Stimulated activated CD4-positive, alpha-beta T cell treated with anti-CD3 and anti-CD28 coated beads, Interleukin-15, amount 100 ng/mL, for 24 hours (primary cell): Measurements from ENCODE around the gene POLR3B.
"Not testable (repeated sequence)": the region's sequence is repeated elsewhere in the genome, so short reads cannot be mapped to it uniquely, and the experiment has no call there.

Experiments used
- DNase-seq: peaks from one replicate; pipeline ENCODE4 v3.0.0-alpha.2; 2020

Gene POLR3B

GRCh38 chr12:106357549-106358395 is at the start of gene POLR3B:
TSS of gene POLR3B (plus strand) at chr12:106357748. CDS start at chr12:106357880, 132 bp downstream.
- DNase-seq = peak; percentile 97

GRCh38 chr12:106308121-106308520 is 49.4 kb upstream of the POLR3B start:
- DNase-seq = no peak

DNA sequence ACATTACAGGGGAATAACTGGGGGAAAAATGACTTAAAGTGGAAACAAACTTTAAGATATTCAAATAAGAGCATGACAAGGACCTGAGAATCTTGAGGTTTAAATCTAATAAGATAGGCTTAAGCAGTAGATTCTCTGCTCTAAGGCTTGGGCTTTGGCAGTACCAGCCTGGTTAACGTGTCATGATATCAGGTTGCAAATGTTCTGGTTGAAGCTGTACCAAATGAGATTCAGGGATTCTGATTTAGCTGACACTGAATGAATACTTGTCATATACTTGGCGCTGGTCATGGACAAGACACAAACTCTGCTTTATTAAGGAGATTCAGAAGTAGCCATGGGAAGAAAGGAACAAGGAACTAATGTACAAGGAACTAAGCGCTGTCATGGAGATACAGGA is 48.9 kb upstream of the POLR3B start:
- no peak for DNase-seq

- DNase-seq = no peak
These were observed 47.7 kb upstream of the POLR3B start for GRCh38 chr12:106309671-106310505.

DNA sequence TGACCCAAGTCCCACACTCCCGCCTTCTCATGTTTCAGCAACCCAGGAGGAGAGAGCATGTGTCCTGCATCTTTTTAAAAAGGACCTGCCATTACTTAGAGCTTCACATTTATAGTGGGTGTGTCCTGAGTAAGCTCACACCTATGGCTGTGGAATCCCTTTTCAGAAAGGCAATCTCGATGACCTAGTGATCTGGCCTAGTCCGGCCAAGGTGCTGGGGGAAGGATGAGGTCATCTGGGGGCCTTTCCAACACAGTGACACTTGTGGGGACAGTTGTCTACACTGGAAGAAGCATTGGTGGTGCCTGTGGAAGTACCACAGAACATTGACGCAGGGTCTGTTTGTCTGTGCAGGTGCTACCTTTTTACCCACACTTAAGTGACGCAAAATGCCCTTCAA is 46.9 kb upstream of the POLR3B start:
- no peak for DNase-seq

GRCh38 chr12:106311139-106311538 is 46.4 kb upstream of the POLR3B start:
- DNase-seq = no peak

GRCh38 chr12:106313413-106313812 is 44.1 kb upstream of the POLR3B start:
- not testable (repeated sequence) for DNase-seq

GRCh38 chr12:106315523-106315922 is 42.0 kb upstream of the POLR3B start:
- no peak for DNase-seq

DNA sequence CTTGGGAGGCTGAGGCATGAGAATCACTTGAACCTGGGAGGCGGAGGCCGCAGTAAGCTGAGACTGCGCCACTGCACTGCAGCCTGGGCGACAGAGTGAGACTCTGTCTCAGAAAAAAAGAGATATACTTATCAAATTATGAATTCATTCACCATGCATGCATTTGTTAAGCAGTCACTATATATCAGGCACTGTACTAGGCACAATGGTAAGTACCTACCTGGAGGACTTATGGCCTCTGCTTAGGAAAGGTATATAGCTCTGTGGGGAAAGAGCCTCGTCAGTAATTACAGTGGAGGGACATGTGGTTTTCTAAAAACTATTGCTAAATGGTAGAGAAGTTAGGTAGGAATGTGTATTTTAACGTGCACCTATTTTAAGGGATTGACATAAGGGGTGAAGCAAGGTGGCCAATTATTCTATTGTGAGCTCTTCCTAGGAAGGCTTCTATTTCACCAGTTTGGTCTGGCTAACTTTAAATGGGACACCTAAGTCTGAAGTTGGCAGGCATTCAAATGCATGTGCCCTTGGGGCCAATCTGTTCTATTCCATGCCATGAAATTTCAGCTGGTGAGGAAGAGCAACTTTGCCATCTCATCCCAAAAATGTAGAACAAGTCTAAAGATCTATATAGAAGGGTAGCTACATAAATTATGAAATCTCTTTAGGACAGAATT is 40.0 kb upstream of the POLR3B start:
- no peak for DNase-seq

- DNase-seq = no peak
These were observed 36.3 kb upstream of the POLR3B start for GRCh38 chr12:106321139-106321850.

DNA sequence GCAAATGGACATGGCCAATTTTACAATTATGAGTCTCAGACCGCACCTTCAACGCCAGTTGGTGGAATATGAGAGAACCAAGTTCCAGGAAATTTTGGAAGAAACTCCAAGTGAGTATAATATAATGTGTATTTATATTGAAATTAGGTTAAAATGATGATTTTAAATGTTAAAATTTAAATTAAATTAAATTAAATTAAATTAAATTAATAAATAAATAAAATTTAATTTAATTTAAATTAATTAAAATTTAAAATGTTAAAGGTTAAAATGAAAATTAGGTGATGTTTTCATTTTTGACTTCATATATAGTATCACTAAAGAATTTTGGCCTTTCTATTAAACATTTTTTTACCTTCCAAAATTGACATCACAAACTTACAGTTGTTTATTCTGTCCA is 34.0 kb upstream of the POLR3B start:
- DNase-seq = no peak

DNA sequence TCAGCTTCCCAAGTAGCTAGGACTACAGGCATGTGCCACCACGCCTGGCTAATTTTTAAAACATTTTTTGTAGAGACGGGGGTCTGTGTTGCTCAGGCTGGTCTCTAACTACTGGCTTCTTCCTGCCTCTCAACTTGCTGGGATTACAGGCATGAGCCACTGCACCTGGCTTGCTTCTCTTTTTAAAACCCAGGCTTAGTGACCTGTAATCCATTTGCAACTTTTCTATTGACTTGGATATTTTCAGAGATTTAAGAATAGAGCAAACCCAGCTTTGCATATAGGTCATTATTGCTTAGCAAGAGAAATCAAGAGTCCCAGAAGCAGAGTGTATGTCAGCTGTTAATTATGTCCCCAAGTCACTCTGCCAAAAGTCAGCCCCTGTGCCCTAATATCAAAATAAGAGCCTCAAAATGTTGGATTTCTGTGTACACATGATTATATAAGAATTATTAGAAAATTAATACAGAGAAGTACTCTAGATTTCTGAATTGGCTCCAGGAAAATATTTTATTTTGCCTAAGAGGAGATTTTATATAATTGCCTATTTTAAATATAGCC is 30.2 kb upstream of the POLR3B start:
- no peak for DNase-seq

- no peak for DNase-seq
These were observed 28.8 kb upstream of the POLR3B start for GRCh38 chr12:106328735-106329134.

DNA sequence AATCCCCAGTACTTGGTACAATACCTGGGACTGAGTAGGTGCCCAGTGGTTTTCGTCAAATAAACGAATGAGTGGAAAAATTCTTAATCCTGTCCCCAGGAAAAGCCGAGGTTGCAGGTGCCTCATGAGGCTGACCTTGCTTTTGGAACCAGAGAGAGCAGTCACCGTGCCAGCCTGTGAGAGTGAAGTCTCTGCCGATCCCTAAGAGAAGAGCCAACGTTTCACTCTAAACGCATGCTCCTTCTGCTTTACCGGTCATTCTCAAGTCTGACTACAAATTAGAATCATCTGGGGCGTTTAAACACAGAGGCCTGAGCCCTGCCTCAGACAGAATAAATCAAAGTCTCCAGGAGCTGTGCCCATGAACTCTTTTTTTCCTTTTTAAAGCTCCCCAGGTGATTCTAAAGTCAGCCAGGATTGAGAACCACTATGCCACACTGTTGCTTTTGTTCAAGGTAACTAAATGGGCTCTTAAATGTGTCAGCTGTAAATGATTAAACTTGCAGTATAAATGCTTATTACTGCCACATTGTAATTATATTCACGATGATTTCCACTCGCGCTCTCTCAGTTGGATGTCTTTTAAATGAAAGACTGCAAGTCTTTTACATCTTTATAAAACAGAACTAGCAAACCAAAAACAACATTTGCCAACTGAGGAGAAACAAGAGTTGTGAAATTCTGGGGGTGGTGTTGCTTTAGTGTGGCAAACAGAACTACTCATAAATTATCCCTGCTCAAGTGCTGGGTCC is 28.1 kb upstream of the POLR3B start:
- DNase-seq = no peak

DNA sequence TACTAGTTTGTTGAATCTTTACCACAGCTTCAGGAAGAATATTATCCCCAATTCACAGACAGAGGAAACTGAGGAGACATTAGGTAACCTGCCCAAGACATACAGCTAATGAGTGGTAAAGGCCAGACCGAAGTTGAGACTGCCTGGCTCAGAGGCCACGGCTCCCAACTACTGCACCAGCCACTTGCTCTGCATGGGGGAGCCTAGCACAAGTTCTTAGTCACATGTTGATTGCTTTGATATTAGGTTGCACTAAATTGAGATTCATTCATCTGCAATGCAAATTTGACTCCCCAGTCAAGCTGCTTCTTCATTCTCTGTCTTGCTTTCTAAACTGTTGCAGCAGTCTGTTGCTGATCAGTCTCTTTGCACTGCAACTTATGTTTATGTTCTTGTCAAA is 25.9 kb upstream of the POLR3B start:
- DNase-seq = no peak

DNA sequence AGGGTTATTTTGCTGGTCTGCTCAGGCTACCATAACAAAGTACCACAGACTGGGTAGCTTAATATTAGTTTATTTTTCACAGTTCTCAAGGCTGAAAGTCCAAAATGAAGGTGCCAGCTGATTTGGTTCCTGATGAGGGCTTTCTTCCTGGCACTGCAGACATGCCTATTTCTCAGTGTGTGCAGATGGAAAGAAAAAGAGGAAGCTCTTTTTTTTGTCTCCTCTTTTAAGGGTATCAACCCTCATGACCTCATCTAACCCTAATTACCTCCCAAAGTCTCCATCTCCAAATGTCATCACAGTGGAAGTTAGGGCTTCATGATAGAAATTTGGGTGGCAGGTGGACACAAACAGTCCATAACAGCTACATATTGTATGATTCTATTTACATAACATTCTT is 25.0 kb upstream of the POLR3B start:
- DNase-seq = no peak

GRCh38 chr12:106333010-106333409 is 24.5 kb upstream of the POLR3B start:
- DNase-seq = no peak

- no peak for DNase-seq
These were observed 23.8 kb upstream of the POLR3B start for GRCh38 chr12:106333756-106334155.

GRCh38 chr12:106341086-106341877 is 16.3 kb upstream of the POLR3B start:
- no peak for DNase-seq

DNA sequence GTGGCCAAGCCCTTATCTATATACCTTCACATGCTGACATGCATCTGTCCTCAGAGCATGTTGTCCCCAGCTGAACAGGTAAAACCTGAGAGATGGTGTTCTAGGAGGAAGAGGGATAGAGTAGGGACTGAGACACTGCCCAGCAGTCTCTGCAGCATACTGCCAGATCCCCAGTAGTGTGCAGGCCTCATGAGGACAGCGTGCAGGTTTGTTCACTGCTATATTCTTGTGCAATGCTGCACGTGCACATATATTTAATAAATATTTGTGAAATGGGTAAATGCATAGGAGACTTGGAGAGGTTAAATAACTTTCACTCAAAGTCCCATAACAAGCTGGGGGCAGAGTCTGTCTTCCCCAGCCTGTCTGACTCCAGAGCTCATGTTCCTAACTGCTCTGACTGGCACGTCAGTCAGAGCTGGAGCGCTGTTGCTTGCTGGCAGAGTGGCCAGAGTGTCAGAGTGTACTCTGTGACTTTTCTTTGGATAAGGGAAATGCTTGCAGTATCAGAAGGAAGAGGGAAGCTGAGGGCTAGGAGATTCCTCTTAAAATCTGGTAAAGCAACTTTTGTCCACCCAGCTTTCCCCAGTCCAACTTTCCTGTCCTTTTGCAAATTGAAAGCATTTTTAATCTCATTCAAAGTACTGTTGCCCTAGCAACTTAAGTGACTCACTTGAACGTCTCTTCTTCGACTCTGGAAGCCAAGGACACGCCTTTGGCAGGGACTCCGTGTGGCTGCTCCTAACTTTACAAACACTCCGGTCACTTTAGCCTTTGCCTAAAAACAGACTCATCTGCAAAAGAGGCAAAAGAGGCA is 14.9 kb upstream of the POLR3B start:
- DNase-seq = no peak
